Adrenal gland (tissue), 19 donors: ENCODE results near the gene LURAP1L. TPM values are rescaled to one million over a fixed set of nuclear protein-coding genes. Genes with fewer than 3 reads are reported as not detected.

ENCODE experiments used
- DNase-seq, 7 donors: peaks; one replicate each; pipeline ENCODE4 v3.0.0-alpha.2; 2019 to 2020
- H3K27ac ChIP-seq, 5 donors: fragments of 200-600 bp; sonication (generic) in 4 of 5; 1 replicate in 3 of 5; 2 replicates in 2 of 5; pipeline versions ENCODE4 v1.5.1 to v1.8.0; 2016 to 2020; ENCODE audit warnings: mild to moderate bottlenecking in 1 of 5
- H3K27me3 ChIP-seq: fragments of 200-600 bp; 2 replicates; pipeline ENCODE4 v1.8.0; 2021
- H3K36me3 ChIP-seq, 2 donors: fragments of 200-600 bp; replicated peaks in 1 of 2; 1 replicate in 1 of 2; 2 replicates in 1 of 2; pipeline versions ENCODE4 v1.5.1 to v1.8.0; 2018 to 2022
- H3K4me1 ChIP-seq, 2 donors: fragments of 200-600 bp; replicated peaks in 1 of 2; 1 replicate in 1 of 2; 2 replicates in 1 of 2; pipeline versions ENCODE4 v1.5.1 to v1.8.0; 2018 to 2021
- H3K4me3 ChIP-seq, 4 donors: fragments of 200-600 bp; sonication (generic) in 3 of 4; one replicate each; pipeline ENCODE4 v1.5.1; 2016 to 2018
- H3K9me3 ChIP-seq, 3 donors: fragments of 200-600 bp; sonication (generic) in 1 of 3; replicated peaks in 1 of 3; 1 replicate in 2 of 3; 2 replicates in 1 of 3; pipeline versions ENCODE4 v1.5.1 to v1.8.0; 2016 to 2021
- POLR2A ChIP-seq, 2 donors: fragments of 450-650 bp; IDR thresholded peaks; one replicate each; pipeline ENCODE4 v1.6.1; 2017; ENCODE audit warnings: antibody characterized with exemption in 2 of 2, mild to moderate bottlenecking in 2 of 2, moderate library complexity in 1 of 2
- WGBS, 4 donors: extraction: QIAGEN DNeasy Blood & Tissue Kit in 2 of 4; methylation state at CpG; one replicate each; pipeline versions ENCODE4 v1.1.5 to v1.1.7; 2013 to 2017; 5-methylcytosine and 5-hydroxymethylcytosine counted together
- intact Hi-C, 2 donors: fragments of 100-400 bp; cut with DNase I; formaldehyde crosslinking; loops; one replicate each; pipeline versions ENCODE4 v1.14.1 to v1.15.0; 2022 to 2023
- long read RNA-seq, 10 donors: library from polyadenylated mRNA in 3 of 10; unstranded in 2 of 10; stranded (forward) in 1 of 10; transcript quantifications; one replicate each; pipeline ENCODE4 v2.0.0 and lab custom pipeline, GENCODE V29; 2021 to 2026
- polyA plus RNA-seq, 3 donors: library from polyadenylated mRNA; stranded (reverse); fragments of 200-250 nt in 2 of 3; fragments of 350-450 nt in 1 of 3; fragmentation: Illumina TruSeq in 1 of 3; extraction: RNeasy Lipid Tissue Mini Kit (QIAGEN cat#74804) in 1 of 3; gene quantifications; one replicate each; pipeline ENCODE4 v1.2.3, GENCODE V29; 2013 to 2014
- total RNA-seq, 9 donors: library from RNA; depleted of rRNA in 4 of 9; stranded (reverse); fragments of >200 nt in 4 of 9; fragments of 120-200 nt in 1 of 9; fragmentation: NEBNext Ultra II Directional in 1 of 9; extraction: Animal tissue kit (Norgen Biotek cat#: 25700) in 1 of 9; gene quantifications; one replicate each; pipeline versions ENCODE4 v1.1.0 to v1.2.4, GENCODE V29; 2013 to 2023
- TF ChIP-seq, protein P1 (sequence below), 6 experiments: fragments of 450-650 bp in 4 of 6; fragments of 200-600 bp in 2 of 6; sonication (generic) in 1 of 6; IDR thresholded peaks; 1 replicate in 5 of 6; 2 replicates in 1 of 6; pipeline versions ENCODE4 v1.5.1 to v1.8.0; 2016 to 2021; ENCODE audit warnings: antibody characterized with exemption in 6 of 6, mild to moderate bottlenecking in 2 of 6, moderate library complexity in 1 of 6
- donor health status: healthy with polysubstance abuse.
- donor health status: Bipolar disorder and iron deficiency.
- donor health status: DM: yes; HTN: yes; CAD: no.
- donor health status: DM: no; HTN: no; CAD: no.
- donor health status: DM: no; HTN: no; CAD: no.
- donor health status: DM: yes; HTN: yes; CAD: no.

The LURAP1L gene, protein sequence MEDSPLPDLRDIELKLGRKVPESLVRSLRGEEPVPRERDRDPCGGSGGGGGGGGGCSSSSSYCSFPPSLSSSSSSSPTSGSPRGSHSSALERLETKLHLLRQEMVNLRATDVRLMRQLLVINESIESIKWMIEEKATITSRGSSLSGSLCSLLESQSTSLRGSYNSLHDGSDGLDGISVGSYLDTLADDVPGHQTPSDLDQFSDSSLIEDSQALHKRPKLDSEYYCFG
- total RNA-seq (10 to 100 TPM in 6 of 9 donors, 1 to 10 TPM in 3; 5.3 to 29.0 (median 10.3) TPM), polyA plus RNA-seq (10 to 100 TPM in 2 of 3 donors, 1 to 10 TPM in 1; 8.0 to 20.3 (median 11.5) TPM)
- long read RNA-seq, donor 1, transcript LURAP1L-201 (2 exons, 1,753 nt), result major isoform, 20 of 20 reads
- long read RNA-seq, donor 1, partial matches to known transcripts, result 0 of 20 reads
- long read RNA-seq, donor 1, other reads (novel, unspliced or antisense), result 0 of 20 reads
- long read RNA-seq, donor 2, transcript LURAP1L-201 (2 exons, 1,753 nt), result major isoform, 18 of 19 reads
- long read RNA-seq, donor 2, partial matches to known transcripts, result 0 of 19 reads
- long read RNA-seq, donor 2, other reads (novel, unspliced or antisense), result 0 of 19 reads
- long read RNA-seq, donor 3, transcript LURAP1L-201 (2 exons, 1,753 nt), result major isoform, 18 of 30 reads
- long read RNA-seq, donor 3, partial matches to known transcripts, result 10 of 30 reads
- long read RNA-seq, donor 3, other reads (novel, unspliced or antisense), result 0 of 30 reads
- long read RNA-seq, donor 4, transcript LURAP1L-201 (2 exons, 1,753 nt), result major isoform, 9 of 10 reads
- long read RNA-seq, donor 4, partial matches to known transcripts, result 0 of 10 reads
- long read RNA-seq, donor 4, other reads (novel, unspliced or antisense), result 1 of 10 reads
- long read RNA-seq, donor 5, transcript LURAP1L-201 (2 exons, 1,753 nt), result major isoform, 14 of 19 reads
- long read RNA-seq, donor 5, partial matches to known transcripts, result 0 of 19 reads
- long read RNA-seq, donor 5, other reads (novel, unspliced or antisense), result 5 of 19 reads
- long read RNA-seq, donor 6, partial matches to known transcripts, result 0 of 3 reads
- long read RNA-seq, donor 6, other reads (novel, unspliced or antisense), result 1 of 3 reads
- long read RNA-seq, donor 7, transcript LURAP1L-201 (2 exons, 1,753 nt), result major isoform, 9 of 11 reads
- long read RNA-seq, donor 7, partial matches to known transcripts, result 0 of 11 reads
- long read RNA-seq, donor 7, other reads (novel, unspliced or antisense), result 0 of 11 reads
- long read RNA-seq, donor 8, transcript LURAP1L-201 (2 exons, 1,753 nt), result major isoform, 40 of 47 reads
- long read RNA-seq, donor 8, partial matches to known transcripts, result 6 of 47 reads
- long read RNA-seq, donor 8, other reads (novel, unspliced or antisense), result 0 of 47 reads
- long read RNA-seq, donor 9, transcript LURAP1L-201 (2 exons, 1,753 nt), result major isoform, 8 of 8 reads
- long read RNA-seq, donor 9, partial matches to known transcripts, result 0 of 8 reads
- long read RNA-seq, donor 9, other reads (novel, unspliced or antisense), result 0 of 8 reads
- long read RNA-seq, donor 10, transcript LURAP1L-201 (2 exons, 1,753 nt), result major isoform, 5 of 5 reads
- long read RNA-seq, donor 10, partial matches to known transcripts, result 0 of 5 reads
- long read RNA-seq, donor 10, other reads (novel, unspliced or antisense), result 0 of 5 reads

DNA sequence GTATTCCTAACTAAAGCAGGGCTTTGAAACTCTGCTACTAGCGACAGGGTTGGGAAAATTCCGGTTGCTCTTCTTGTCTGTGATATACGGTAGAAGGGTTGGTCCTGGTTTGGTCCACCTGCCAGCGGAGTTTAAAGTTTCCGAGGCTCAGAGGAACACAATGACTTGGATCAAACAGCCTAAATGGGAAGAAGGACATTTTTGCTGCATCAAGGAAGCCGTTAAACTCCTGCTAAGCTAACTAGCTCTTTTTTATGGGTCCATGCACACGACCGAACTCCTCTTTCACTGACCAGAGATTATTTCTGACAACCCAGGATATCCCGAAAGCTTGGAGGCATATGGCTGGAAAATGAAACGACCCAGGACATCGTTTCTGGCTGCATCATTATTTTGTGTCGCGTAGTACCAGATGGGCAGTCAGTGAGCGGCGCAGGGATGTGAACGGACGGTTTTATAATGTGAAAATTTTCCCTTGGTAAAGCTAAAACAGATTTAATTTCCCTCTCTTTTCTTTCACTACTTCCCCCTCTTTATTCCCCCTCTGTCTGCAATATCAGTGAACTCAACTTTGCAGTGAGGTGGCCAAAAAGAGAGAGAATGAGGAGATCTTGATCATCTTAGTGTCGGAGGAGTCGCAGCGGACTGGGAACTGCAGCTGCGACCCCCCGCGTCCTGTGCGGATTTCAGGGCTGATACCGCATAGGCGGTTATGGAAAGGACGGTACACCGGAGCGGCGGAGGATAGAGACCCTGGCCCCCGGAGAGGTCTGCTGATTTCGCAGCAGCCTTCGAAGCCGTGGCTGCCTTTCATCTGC is at the start of gene LURAP1L:
LURAP1L (plus strand) TSS at position 160 of the 818 bp plus-strand sequence. CDS start 696 bp downstream, outside the sequence.
- 0 to 1% (median 1%) methylated on average over 34 of the region's 34 CpGs for WGBS, 4 donors
- Histone ChIP-seq H3K36me3 (no peaks in the 10 kb centered on the region), H3K27ac (peak within 1 kb of the TSS; percentile 64 to 93 (median 79)), H3K9me3 (no peaks in the 10 kb centered on the region), H3K27me3 (no peaks in the 10 kb centered on the region), H3K4me3 (peak within 1 kb of the TSS; percentile 2 to 76 (median 28)), H3K4me1 (peaks cover 0 to 4% of the 10 kb centered on the region in 2 donors)
- peak; percentile 48 to 83 for TF ChIP-seq POLR2A (IDR thresholded peaks at IDR 0.05)
- TF ChIP-seq, protein P1, sequence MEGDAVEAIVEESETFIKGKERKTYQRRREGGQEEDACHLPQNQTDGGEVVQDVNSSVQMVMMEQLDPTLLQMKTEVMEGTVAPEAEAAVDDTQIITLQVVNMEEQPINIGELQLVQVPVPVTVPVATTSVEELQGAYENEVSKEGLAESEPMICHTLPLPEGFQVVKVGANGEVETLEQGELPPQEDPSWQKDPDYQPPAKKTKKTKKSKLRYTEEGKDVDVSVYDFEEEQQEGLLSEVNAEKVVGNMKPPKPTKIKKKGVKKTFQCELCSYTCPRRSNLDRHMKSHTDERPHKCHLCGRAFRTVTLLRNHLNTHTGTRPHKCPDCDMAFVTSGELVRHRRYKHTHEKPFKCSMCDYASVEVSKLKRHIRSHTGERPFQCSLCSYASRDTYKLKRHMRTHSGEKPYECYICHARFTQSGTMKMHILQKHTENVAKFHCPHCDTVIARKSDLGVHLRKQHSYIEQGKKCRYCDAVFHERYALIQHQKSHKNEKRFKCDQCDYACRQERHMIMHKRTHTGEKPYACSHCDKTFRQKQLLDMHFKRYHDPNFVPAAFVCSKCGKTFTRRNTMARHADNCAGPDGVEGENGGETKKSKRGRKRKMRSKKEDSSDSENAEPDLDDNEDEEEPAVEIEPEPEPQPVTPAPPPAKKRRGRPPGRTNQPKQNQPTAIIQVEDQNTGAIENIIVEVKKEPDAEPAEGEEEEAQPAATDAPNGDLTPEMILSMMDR (IDR thresholded peaks at IDR 0.05), result no peak
- peak; percentile 51 to 79 (median 61) for DNase-seq
- intact Hi-C loops, result loop anchor here in 1 of 2 donors (5.0 kb wide), 1 partner anchor 107 kb away; no protein-coding TSS in a partner anchor

DNA sequence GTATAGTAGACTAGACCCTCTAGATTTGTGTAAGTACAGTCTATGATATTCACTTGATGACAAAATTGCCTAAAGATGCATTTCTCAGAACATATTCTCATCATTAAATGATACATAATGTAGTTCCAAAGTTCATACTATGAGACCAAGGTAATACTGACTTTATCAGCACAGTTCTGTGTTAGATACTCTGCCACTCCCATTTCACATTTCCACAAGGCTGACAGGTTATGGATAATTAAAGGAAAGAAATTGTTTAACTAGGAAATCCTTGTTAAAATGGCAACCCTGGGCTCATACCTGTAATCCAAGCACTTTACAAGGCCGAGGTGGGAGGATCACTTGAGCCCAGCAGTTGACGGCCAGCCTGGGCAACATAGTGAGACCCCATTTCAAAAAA is 48.0 kb upstream of the LURAP1L start:
- Histone ChIP-seq H3K27ac (no peak overlapping the region), H3K4me3 (no peak overlapping the region), H3K27me3 (no peaks in the 10 kb centered on the region), H3K4me1 (no peaks in the 10 kb centered on the region), H3K36me3 (no peaks in the 10 kb centered on the region), H3K9me3 (no peaks in the 10 kb centered on the region)
- TF ChIP-seq POLR2A (IDR thresholded peaks at IDR 0.05), result no peak
- TF ChIP-seq, protein P1 (IDR thresholded peaks at IDR 0.05), result no peak
- 83 to 87% (median 85%) methylated on average over 2 of the region's 2 CpGs for WGBS, 4 donors
- intact Hi-C loops, result loop anchor here in 1 of 2 donors (10.0 kb wide), 1 partner anchor 368 kb away; no protein-coding TSS in a partner anchor
- no peak for DNase-seq

DNA sequence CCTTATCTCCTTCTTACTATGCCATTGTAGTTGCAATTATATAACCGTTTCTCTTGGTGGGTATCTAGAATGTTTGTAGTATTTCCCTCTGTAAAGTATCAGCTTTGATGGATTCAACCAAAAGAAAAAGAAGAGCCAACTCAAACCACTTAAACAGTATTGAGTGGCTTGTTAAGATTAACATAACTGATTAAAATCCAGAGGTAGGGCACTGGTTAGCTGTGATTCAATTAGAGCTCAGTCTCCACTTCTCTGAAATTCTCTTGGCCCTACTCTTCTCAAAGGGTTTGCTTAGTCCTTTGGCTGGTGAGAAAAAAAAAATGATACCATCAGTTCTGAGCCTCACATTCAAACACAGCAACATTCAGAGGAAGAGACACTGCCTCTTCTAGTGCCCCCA is 44.6 kb upstream of the LURAP1L start:
- no peak overlapping the region for H3K27ac ChIP-seq
- TF ChIP-seq, protein P1 (IDR thresholded peaks at IDR 0.05), result no peak
- no peak for TF ChIP-seq POLR2A (IDR thresholded peaks at IDR 0.05)
- H3K4me3 ChIP-seq, result no peak overlapping the region
- no peaks in the 10 kb centered on the region for H3K9me3 ChIP-seq
- DNase-seq, result no peak
- H3K36me3 ChIP-seq, result no peaks in the 10 kb centered on the region
- H3K27me3 ChIP-seq, result no peaks in the 10 kb centered on the region
- 67 to 90% (median 74%) methylated on average over 1 of the region's 1 CpG for WGBS, 4 donors
- intact Hi-C loops, result no loop called here
- no peaks in the 10 kb centered on the region for H3K4me1 ChIP-seq
